Uterus (tissue), 2 donors: ENCODE data around the gene LGALS3BP.
"Not testable (repeated sequence)": the region's sequence is repeated elsewhere in the genome, so short reads cannot be mapped to it uniquely, and the experiment has no call there.

Source experiments
- POLR2A ChIP-seq, 2 donors: fragments of 450-650 bp; IDR thresholded peaks; one replicate each; pipeline ENCODE4 v1.6.1; 2016; ENCODE audit warnings: antibody characterized with exemption in 2 of 2, mild to moderate bottlenecking in 1 of 2, moderate library complexity in 1 of 2
- TF ChIP-seq, protein P1 (sequence below), 4 experiments: fragments of 200-600 bp in 2 of 4; fragments of 450-650 bp in 2 of 4; sonication (generic) in 2 of 4; IDR thresholded peaks; one replicate each; pipeline ENCODE4 v1.5.1; 2016 to 2019; ENCODE audit warnings: antibody characterized with exemption in 4 of 4, mild to moderate bottlenecking in 2 of 4, moderate library complexity in 1 of 4

GRCh38 chr17:79021929-79022328, 42.2 kb upstream of the LGALS3BP start:
- TF ChIP-seq, protein P1, sequence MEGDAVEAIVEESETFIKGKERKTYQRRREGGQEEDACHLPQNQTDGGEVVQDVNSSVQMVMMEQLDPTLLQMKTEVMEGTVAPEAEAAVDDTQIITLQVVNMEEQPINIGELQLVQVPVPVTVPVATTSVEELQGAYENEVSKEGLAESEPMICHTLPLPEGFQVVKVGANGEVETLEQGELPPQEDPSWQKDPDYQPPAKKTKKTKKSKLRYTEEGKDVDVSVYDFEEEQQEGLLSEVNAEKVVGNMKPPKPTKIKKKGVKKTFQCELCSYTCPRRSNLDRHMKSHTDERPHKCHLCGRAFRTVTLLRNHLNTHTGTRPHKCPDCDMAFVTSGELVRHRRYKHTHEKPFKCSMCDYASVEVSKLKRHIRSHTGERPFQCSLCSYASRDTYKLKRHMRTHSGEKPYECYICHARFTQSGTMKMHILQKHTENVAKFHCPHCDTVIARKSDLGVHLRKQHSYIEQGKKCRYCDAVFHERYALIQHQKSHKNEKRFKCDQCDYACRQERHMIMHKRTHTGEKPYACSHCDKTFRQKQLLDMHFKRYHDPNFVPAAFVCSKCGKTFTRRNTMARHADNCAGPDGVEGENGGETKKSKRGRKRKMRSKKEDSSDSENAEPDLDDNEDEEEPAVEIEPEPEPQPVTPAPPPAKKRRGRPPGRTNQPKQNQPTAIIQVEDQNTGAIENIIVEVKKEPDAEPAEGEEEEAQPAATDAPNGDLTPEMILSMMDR (IDR thresholded peaks at IDR 0.05), result not testable (repeated sequence)
- TF ChIP-seq POLR2A (IDR thresholded peaks at IDR 0.05), result not testable (repeated sequence)
